Heart left ventricle (tissue), 16 donors: ENCODE results near the gene RALGAPA2. TPM values are rescaled to one million over a fixed set of nuclear protein-coding genes. Genes with fewer than 3 reads are reported as not detected.

Experiments used
- ATAC-seq, 4 donors: fragments of 200-7000 bp; cut with Tn5 transposase; one replicate each; pipeline ENCODE4 v1.9.1; 2020 to 2022; ENCODE audit warnings: moderate library complexity in 4 of 4, mild to moderate bottlenecking in 3 of 4, moderate number of reproducible peaks in 1 of 4
- DNase-seq, 5 donors: peaks; one replicate each; pipeline ENCODE4 v3.0.0-alpha.2; 2020
- H3K27ac ChIP-seq, 12 donors: fragments of 200-600 bp; sonication (generic) in 4 of 12; one replicate each; pipeline versions ENCODE4 v1.5.0 to v1.8.0; 2016 to 2022; ENCODE audit warnings: mild to moderate bottlenecking in 2 of 12
- H3K27me3 ChIP-seq, 9 donors: fragments of 200-600 bp; sonication (generic) in 2 of 9; one replicate each; pipeline versions ENCODE4 v1.5.1 to v1.8.0; 2016 to 2022; ENCODE audit warnings: mild to moderate bottlenecking in 3 of 9
- H3K36me3 ChIP-seq, 9 donors: fragments of 200-600 bp; sonication (generic) in 2 of 9; one replicate each; pipeline versions ENCODE4 v1.5.0 to v1.8.0; 2018 to 2022; ENCODE audit warnings: mild to moderate bottlenecking in 2 of 9
- H3K4me1 ChIP-seq, 12 donors: fragments of 200-600 bp; sonication (generic) in 4 of 12; one replicate each; pipeline versions ENCODE4 v1.5.0 to v1.8.0; 2016 to 2022; ENCODE audit warnings: mild to moderate bottlenecking in 3 of 12
- H3K4me3 ChIP-seq, 12 donors: fragments of 200-600 bp; sonication (generic) in 4 of 12; one replicate each; pipeline versions ENCODE4 v1.5.0 to v1.8.0; 2017 to 2022; ENCODE audit warnings: mild to moderate bottlenecking in 9 of 12, moderate library complexity in 4 of 12
- H3K9me3 ChIP-seq, 12 donors: fragments of 200-600 bp; sonication (generic) in 4 of 12; one replicate each; pipeline versions ENCODE4 v1.5.0 to v1.8.0; 2016 to 2022; ENCODE audit warnings: mild to moderate bottlenecking in 1 of 12
- CTCF ChIP-seq, 12 donors: fragments of 200-600 bp; sonication (generic) in 4 of 12; IDR thresholded peaks; one replicate each; pipeline versions ENCODE4 v1.5.0 to v1.8.0; 2018 to 2022; ENCODE audit warnings: antibody characterized with exemption in 12 of 12, mild to moderate bottlenecking in 5 of 12
- POLR2A ChIP-seq, 2 donors: fragments of 450-650 bp; IDR thresholded peaks; one replicate each; pipeline ENCODE4 v1.6.1; 2017; ENCODE audit warnings: antibody characterized with exemption in 2 of 2, mild to moderate bottlenecking in 2 of 2, moderate library complexity in 2 of 2
- WGBS, 4 donors: extraction: QIAGEN DNeasy Blood & Tissue Kit in 2 of 4; methylation state at CpG; one replicate each; pipeline versions ENCODE4 v1.1.5 to v1.1.7; 2013 to 2018; 5-methylcytosine and 5-hydroxymethylcytosine counted together
- intact Hi-C, 10 donors: fragments of 100-400 bp; cut with DNase I; formaldehyde crosslinking; loops; one replicate each; pipeline versions ENCODE4 v1.11.1 to v1.14.2; 2022
- polyA plus RNA-seq, 2 donors: library from polyadenylated mRNA; stranded (reverse); fragments of 200-250 nt; gene quantifications; one replicate each; pipeline ENCODE4 v1.2.3, GENCODE V29; 2013
- total RNA-seq, 9 donors: library from RNA; depleted of rRNA in 2 of 9; stranded (reverse); fragments of >200 nt in 2 of 9; fragmentation: NEBNext Ultra II Directional in 3 of 9; extraction: Animal tissue kit (Norgen Biotek cat#: 25700) in 3 of 9; gene quantifications; one replicate each; pipeline versions ENCODE4 v1.1.0 to v1.2.4, GENCODE V29; 2016 to 2023
- donor health status: ischemic (EF 13 %, LVEDD 7.1; RV severe dilation, severe dysfunction).
- donor health status: healthy with polysubstance abuse.
- donor health status: DM: no; HTN: yes; CAD: no.
- donor health status: DM: no; HTN: no; CAD: no.
- donor health status: ischemic (EF 25% LVEDD 6.9; RV normal size, moderate dysfunction).
- donor health status: ischemic (EF 25% LVEDD 5.7; RV mildly dilated, moderate dysfunction).
- donor health status: healthy.
- donor health status: DM: yes; HTN: yes; CAD: no.
- donor health status: ischemic (EF 35%, LVEDD 5.7; RV mildly dilated, moderate dysfunction).
- donor health status: nonischemic (EF 11% LVEDD 7.7; RV severe dilation, severe dysfunction).
- donor health status: DM: yes; HTN: yes; CAD: no.
- donor health status: PGD.
- donor health status: ischemic (EF 29% LVEDD 5.4; RV normal size, mild dysfunction).
- donor health status: nonischemic (EF 23%, LVEDD 6.1; RV moderate dilation, normal function).

The RALGAPA2 gene
- total and polyA plus RNA-seq, 11 donors = 5.6 to 33.8 (median 21.4) TPM

GRCh38 chr20:20747298-20747697 lies 34.9 kb upstream of the RALGAPA2 start:
- H3K4me1 ChIP-seq = peaks cover 5 to 32% (median 22%) of the 10 kb centered on the region in 12 donors
- ATAC-seq (no peak), DNase-seq (no peak)
- 41 to 61% (median 49%) methylated on average over 1 of the region's 1 CpG for WGBS, 4 donors
- peaks cover 0 to 11% (median 0%) of the 10 kb centered on the region in 12 donors for H3K9me3 ChIP-seq
- no peak overlapping the region for H3K27ac ChIP-seq
- TF ChIP-seq POLR2A (IDR thresholded peaks at IDR 0.05) (no peak), CTCF (IDR thresholded peaks at IDR 0.05) (no peak)
- H3K4me3 ChIP-seq = no peak overlapping the region
- intact Hi-C loops = loop anchor here in 2 of 10 donors (10.0 kb wide), 2 partner anchors 58 to 72 kb away; no protein-coding TSS in a partner anchor
- H3K36me3 ChIP-seq = no peaks in the 10 kb centered on the region
- H3K27me3 ChIP-seq = peaks cover 0 to 6% (median 0%) of the 10 kb centered on the region in 9 donors

GRCh38 chr20:20744170-20744725 lies 31.8 kb upstream of the RALGAPA2 start:
- Histone ChIP-seq H3K27ac (peak overlapping the region; percentile 49 to 93 (median 86)), H3K4me3 (peak overlapping the region in 2 of 12 donors; percentile 13 to 17), H3K36me3 (no peaks in the 10 kb centered on the region), H3K27me3 (peaks cover 0 to 5% (median 0%) of the 10 kb centered on the region in 9 donors), H3K9me3 (peaks cover 0 to 10% (median 0%) of the 10 kb centered on the region in 12 donors), H3K4me1 (peaks cover 5 to 37% (median 29%) of the 10 kb centered on the region in 12 donors)
- WGBS, 4 donors = 30 to 47% (median 39%) methylated on average over 5 of the region's 5 CpGs
- no peak for DNase-seq
- no peak for TF ChIP-seq CTCF (IDR thresholded peaks at IDR 0.05)
- TF ChIP-seq POLR2A (IDR thresholded peaks at IDR 0.05) = no peak
- intact Hi-C loops = loop anchor here in 2 of 10 donors (10.0 kb wide), 2 partner anchors 61 to 69 kb away; no protein-coding TSS in a partner anchor
- peak in 3 of 4 donors; percentile 29 to 56 (median 49) for ATAC-seq

- TF ChIP-seq CTCF (IDR thresholded peaks at IDR 0.05) = no peak
- TF ChIP-seq POLR2A (IDR thresholded peaks at IDR 0.05) = no peak
- 13 to 19% (median 16%) methylated on average over 14 to 15 of the region's 15 CpGs for WGBS, 4 donors
- intact Hi-C loops = loop anchor here in 3 of 10 donors (1.0 to 10.0 kb wide), 3 partner anchors 9 to 69 kb away; no protein-coding TSS in a partner anchor
- ATAC-seq (peak; percentile 83 to 96 (median 92)), DNase-seq (peak; percentile 63 to 85 (median 78))
- Histone ChIP-seq H3K36me3 (no peaks in the 10 kb centered on the region), H3K9me3 (peaks cover 0 to 4% (median 0%) of the 10 kb centered on the region in 12 donors), H3K27me3 (no peaks in the 10 kb centered on the region), H3K4me1 (peaks cover 5 to 37% (median 29%) of the 10 kb centered on the region in 12 donors), H3K27ac (peak overlapping the region; percentile 49 to 93 (median 86)), H3K4me3 (peak overlapping the region in 5 of 12 donors; percentile 2 to 24 (median 15))
These were observed 31.2 kb upstream of the RALGAPA2 start for GRCh38 chr20:20743511-20744169.
